SU-DHL-6 (cell line): ENCODE data around the gene RASA2.
"Not testable (repeated sequence)": the region's sequence is repeated elsewhere in the genome, so short reads cannot be mapped to it uniquely, and the experiment has no call there.

Experiments
- H2AFZ ChIP-seq: fragments of 200-600 bp; sonication (generic); 2 replicates; pipeline ENCODE4 v1.6.1; 2014; ENCODE audit warnings: low read depth, mild to moderate bottlenecking, moderate library complexity, mixed read lengths, antibody characterized with exemption, low read length; ENCODE audit not compliant: severe bottlenecking
- H3F3A ChIP-seq: fragments of 200-600 bp; shearing (Covaris generic); 2 replicates; pipeline ENCODE4 v1.6.0; 2016; ENCODE audit warnings: antibody characterized with exemption, mild to moderate bottlenecking; ENCODE audit not compliant: insufficient read depth
- H3K27ac ChIP-seq: fragments of 200-600 bp; sonication (generic); 2 replicates; pipeline ENCODE4 v1.5.1; 2016; ENCODE audit warnings: low read depth, mild to moderate bottlenecking, low read length, moderate library complexity, mixed read lengths
- H3K27me3 ChIP-seq: fragments of 200-600 bp; sonication (generic), shearing (Covaris generic); 2 replicates; pipeline ENCODE4 v1.6.0; 2014; ENCODE audit warnings: mild to moderate bottlenecking, low read length
- H3K36me3 ChIP-seq: fragments of 200-600 bp; sonication (generic); 2 replicates; pipeline ENCODE4 v1.6.1; 2014; ENCODE audit warnings: mild to moderate bottlenecking, low read length, mixed read lengths
- H3K4me2 ChIP-seq: fragments of 300-600, 200-600 bp; shearing (Covaris generic), sonication (generic); 2 replicates; pipeline ENCODE4 v1.6.0; 2014; ENCODE audit warnings: low read length, low read depth, mild to moderate bottlenecking; ENCODE audit not compliant: poor library complexity, severe bottlenecking
- H3K4me3 ChIP-seq: fragments of 200-600 bp; sonication (generic); 2 replicates; pipeline ENCODE4 v1.5.1; 2014; ENCODE audit warnings: antibody characterized with exemption, low read length, mild to moderate bottlenecking, mixed read lengths; ENCODE audit not compliant: insufficient read depth, poor library complexity, severe bottlenecking
- H3K79me2 ChIP-seq: fragments of 200-600 bp; sonication (generic); 2 replicates; pipeline ENCODE4 v1.6.1; 2014; ENCODE audit warnings: mild to moderate bottlenecking, low read length, moderate library complexity; ENCODE audit not compliant: insufficient read depth
- H3K9ac ChIP-seq: fragments of 200-600 bp; sonication (generic); 2 replicates; pipeline ENCODE4 v1.7.0; 2014; ENCODE audit warnings: mild to moderate bottlenecking, low read length
- H3K9me2 ChIP-seq: fragments of 200-600 bp; sonication (generic); replicated peaks from 2 replicates; pipeline ENCODE4 v1.6.1; 2014; ENCODE audit warnings: low read length; ENCODE audit not compliant: insufficient read depth
- H3K9me3 ChIP-seq: fragments of 200-600 bp; sonication (generic); 2 replicates; pipeline ENCODE4 v1.6.1; 2014; ENCODE audit warnings: low read length, mixed read lengths; ENCODE audit not compliant: insufficient read depth
- H4K20me1 ChIP-seq: fragments of 200-600 bp; sonication (generic); 2 replicates; pipeline ENCODE4 v1.6.1; 2014; ENCODE audit warnings: low read depth, mild to moderate bottlenecking, antibody characterized with exemption, low read length, moderate library complexity, mixed read lengths
- CTCF ChIP-seq: fragments of 200-600 bp; sonication (generic); IDR thresholded peaks from one replicate; pipeline ENCODE4 v1.5.1; 2017; ENCODE audit warnings: antibody characterized with exemption, mild to moderate bottlenecking, low read length, moderate library complexity; ENCODE audit not compliant: insufficient read depth, poor library complexity, severe bottlenecking
- EZH2phosphoT487 ChIP-seq: fragments of 200-600 bp; sonication (generic), shearing (Covaris generic); conservative IDR thresholded peaks from 2 replicates; pipeline ENCODE4 v1.6.1; 2018; ENCODE audit warnings: mild to moderate bottlenecking, antibody characterized with exemption, low read length, moderate library complexity, mixed read lengths

Gene RASA2

GRCh38 chr3:141493184-141493583 lies 6.4 kb downstream of the RASA2 start:
- H4K20me1 ChIP-seq = peaks cover 17% of the 10 kb centered on the region; the same call in 1 of the 2 replicates
- H3K79me2 ChIP-seq = peaks cover 50% of the 10 kb centered on the region
- no peak overlapping the region for H3K27ac ChIP-seq
- no peak overlapping the region for H3K4me3 ChIP-seq
- H3F3A ChIP-seq = peaks cover 15% of the 10 kb centered on the region; the same call in 1 of the 2 replicates
- H3K36me3 ChIP-seq = no peaks in the 10 kb centered on the region
- TF ChIP-seq EZH2phosphoT487 = no peak
- no peak for TF ChIP-seq CTCF
- no peak overlapping the region for H2AFZ ChIP-seq
- no peaks in the 10 kb centered on the region for H3K9me2 ChIP-seq
- H3K27me3 ChIP-seq = no peaks in the 10 kb centered on the region
- H3K9ac ChIP-seq = no peak overlapping the region
- no peak overlapping the region for H3K4me2 ChIP-seq
- H3K9me3 ChIP-seq = no peaks in the 10 kb centered on the region

- not testable (repeated sequence) for H4K20me1 ChIP-seq, H3F3A ChIP-seq, H3K27ac ChIP-seq, H3K9me2 ChIP-seq, H3K36me3 ChIP-seq, H3K4me2 ChIP-seq, H3K9me3 ChIP-seq, H3K4me3 ChIP-seq, H3K9ac ChIP-seq, H2AFZ ChIP-seq, H3K27me3 ChIP-seq
- peaks cover 42% of the 10 kb centered on the region for H3K79me2 ChIP-seq
Measured at GRCh38 chr3:141497589-141497988, 10.8 kb downstream of the RASA2 start.

DNA sequence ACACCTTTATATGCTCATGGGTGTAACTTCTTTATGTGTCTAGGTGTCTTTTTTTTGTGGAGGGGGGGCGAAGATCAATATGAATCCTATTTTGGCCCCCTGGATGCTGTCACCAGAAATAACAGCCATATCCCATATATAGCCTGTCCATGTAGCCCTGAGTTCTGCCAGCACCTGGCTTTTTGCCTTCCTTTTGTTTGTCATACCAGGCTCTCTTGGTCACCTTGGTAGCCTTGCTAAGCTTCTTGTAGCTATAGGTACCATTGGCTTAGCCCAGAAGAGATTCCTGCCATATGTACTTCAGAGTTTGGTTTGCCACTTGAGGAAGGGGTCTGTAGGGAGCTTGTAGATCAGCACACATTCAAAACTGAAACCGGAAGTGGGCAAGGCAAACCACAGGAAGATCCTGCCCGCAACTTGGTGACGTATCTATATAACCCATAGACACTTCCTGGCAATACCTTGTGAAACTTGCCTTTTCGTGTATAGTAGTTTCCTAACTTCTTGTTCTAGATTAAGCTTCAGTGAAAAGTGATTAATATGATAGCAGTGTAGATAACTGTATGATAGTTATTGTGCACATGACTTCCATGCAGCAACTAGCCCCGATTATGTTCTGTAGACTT lies 11.9 kb downstream of the RASA2 start:
- Histone ChIP-seq H3F3A (peaks cover 8% of the 10 kb centered on the region; the same call in 1 of the 2 replicates), H3K27me3 (no peaks in the 10 kb centered on the region), H3K36me3 (no peaks in the 10 kb centered on the region), H3K4me3 (peak overlapping the region; percentile 7), H4K20me1 (0 out of 2 replicates have a peak, but pooled peaks cover 2% of the 10 kb centered on the region), H2AFZ (no peak overlapping the region), H3K79me2 (peaks cover 37% of the 10 kb centered on the region), H3K9me3 (no peaks in the 10 kb centered on the region), H3K4me2 (peak overlapping the region; percentile 45), H3K9me2 (no peaks in the 10 kb centered on the region), H3K9ac (no peak overlapping the region), H3K27ac (peak overlapping the region; percentile 32)
- TF ChIP-seq CTCF (no peak), EZH2phosphoT487 (no peak)

GRCh38 chr3:141499284-141499683 lies 12.5 kb downstream of the RASA2 start:
- no peak overlapping the region for H3K4me3 ChIP-seq
- H3K36me3 ChIP-seq = no peaks in the 10 kb centered on the region
- H3K4me2 ChIP-seq = peak overlapping the region; percentile 45
- H3K79me2 ChIP-seq = peaks cover 37% of the 10 kb centered on the region
- TF ChIP-seq CTCF (no peak), EZH2phosphoT487 (no peak)
- H3K27ac ChIP-seq = peak overlapping the region; percentile 17; the same call in 1 of the 2 replicates
- peaks cover 8% of the 10 kb centered on the region; the same call in 1 of the 2 replicates for H3F3A ChIP-seq
- no peaks in the 10 kb centered on the region for H3K9me3 ChIP-seq
- H3K27me3 ChIP-seq = no peaks in the 10 kb centered on the region
- no peaks in the 10 kb centered on the region for H3K9me2 ChIP-seq
- H4K20me1 ChIP-seq = no peaks in the 10 kb centered on the region
- H2AFZ ChIP-seq = no peak overlapping the region
- H3K9ac ChIP-seq = no peak overlapping the region
